ENCODE data around the gene PBX2.
"Not testable (repeated sequence)": the region's sequence is repeated elsewhere in the genome, so short reads cannot be mapped to it uniquely, and the experiment has no call there.

- not testable (repeated sequence) for TF ChIP-seq CTCF, EP300 (IDR thresholded peaks at IDR 0.05)
Measured at GRCh38 chr6:32193096-32193495, 3.1 kb upstream of the PBX2 start.
